Nephron (organoid): ENCODE data around the gene ARHGEF28.
A peak's percentile ranks its signal among the peaks of the same experiment; 100 is the strongest.

Source experiments
- H3K27ac Mint-ChIP-seq, 3 experiments: 2 replicates each; pipeline ENCODE4 v1.8.0; 2020; ENCODE audit warnings: mixed read lengths in 3 of 3, mild to moderate bottlenecking in 2 of 3, moderate library complexity in 1 of 3
- H3K27me3 Mint-ChIP-seq: 2 replicates; pipeline ENCODE4 v1.8.0; 2021; ENCODE audit warnings: low read depth, mild to moderate bottlenecking, moderate library complexity, mixed read lengths
- H3K36me3 Mint-ChIP-seq: 2 replicates; pipeline ENCODE4 v1.8.0; 2020; ENCODE audit warnings: low read depth, mixed read lengths
- H3K4me1 Mint-ChIP-seq: 2 replicates; pipeline ENCODE4 v1.8.0; 2020; ENCODE audit warnings: mixed read lengths
- H3K4me3 Mint-ChIP-seq, 3 experiments: 2 replicates each; pipeline ENCODE4 v1.8.0; 2020; ENCODE audit warnings: mild to moderate bottlenecking in 3 of 3, mixed read lengths in 3 of 3, moderate library complexity in 2 of 3
- H3K9me3 Mint-ChIP-seq: 2 replicates; pipeline ENCODE4 v1.8.0; 2020; ENCODE audit warnings: mixed read lengths
- CTCF ChIP-seq, 3 experiments: fragments of 200-600 bp; sonication (generic); IDR thresholded peaks; one replicate each; pipeline ENCODE4 v1.5.0; 2021; ENCODE audit warnings: antibody characterized with exemption in 3 of 3; ENCODE audit not compliant: unreplicated experiment in 3 of 3

Gene ARHGEF28

GRCh38 chr5:73987915-73988314 is 361.9 kb downstream of the ARHGEF28 start:
- Mint-ChIP-seq H3K27me3 (peaks cover 6% of the 10 kb centered on the region), H3K36me3 (no peaks in the 10 kb centered on the region), H3K4me3 (no peak overlapping the region), H3K4me1 (peaks cover 22% of the 10 kb centered on the region), H3K27ac (no peak overlapping the region), H3K9me3 (peaks cover 5% of the 10 kb centered on the region)
- TF ChIP-seq CTCF (IDR thresholded peaks at IDR 0.05; ENCODE audit: unreplicated experiment in 3 of 3): no peak

GRCh38 chr5:73989956-73990355 is 364.0 kb downstream of the ARHGEF28 start:
- Mint-ChIP-seq H3K4me1 (peaks cover 14% of the 10 kb centered on the region), H3K27ac (peak overlapping the region; percentile 10 to 62 (median 13)), H3K4me3 (no peak overlapping the region), H3K36me3 (no peaks in the 10 kb centered on the region), H3K9me3 (peaks cover 11% of the 10 kb centered on the region), H3K27me3 (peaks cover 6% of the 10 kb centered on the region)
- TF ChIP-seq CTCF (IDR thresholded peaks at IDR 0.05; ENCODE audit: unreplicated experiment in 3 of 3): no peak
